Muscle of back (tissue), 11 donors: Measurements from ENCODE around the gene ITGA11. TPM values are rescaled to one million over a fixed set of nuclear protein-coding genes. Genes with fewer than 3 reads are reported as not detected.
A peak's percentile ranks its signal among the peaks of the same experiment; 100 is the strongest.

Experiments used
- DNase-seq, 3 donors: peaks; one replicate each; pipeline versions ENCODE4 v3.0.0 to v3.0.0-alpha.2; 2013
- polyA plus RNA-seq, 10 donors: library from polyadenylated mRNA; unstranded; fragments of 120-200 nt; gene quantifications; one replicate each; pipeline ENCODE4 v1.2.1, GENCODE V29; 2013; ENCODE audit not compliant: insufficient read length in 10 of 10

ITGA11 gene
- polyA plus RNA-seq, 10 donors = 2.2 to 10.9 (median 5.7) TPM

DNA sequence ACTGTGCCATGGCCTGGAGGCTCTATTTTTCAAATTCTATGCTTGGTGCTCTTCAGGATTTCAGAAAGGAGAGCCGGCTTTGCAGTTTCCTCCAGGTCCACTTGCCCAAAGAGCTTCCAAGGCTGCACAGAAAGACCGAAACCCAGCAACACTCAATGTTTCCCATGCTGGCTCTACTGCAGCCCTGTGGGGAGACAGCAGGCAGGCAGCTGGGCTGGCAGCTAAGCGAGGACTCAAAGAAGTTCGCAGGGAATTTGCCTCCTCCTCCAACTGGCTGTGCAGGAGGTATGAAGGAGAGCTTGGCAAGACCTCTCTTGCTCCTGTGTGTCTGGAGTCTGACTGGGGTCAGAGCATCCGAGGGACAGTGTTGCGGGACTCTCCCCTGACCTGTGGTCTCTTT is 17.4 kb upstream of the ITGA11 start:
- DNase-seq = no peak

DNA sequence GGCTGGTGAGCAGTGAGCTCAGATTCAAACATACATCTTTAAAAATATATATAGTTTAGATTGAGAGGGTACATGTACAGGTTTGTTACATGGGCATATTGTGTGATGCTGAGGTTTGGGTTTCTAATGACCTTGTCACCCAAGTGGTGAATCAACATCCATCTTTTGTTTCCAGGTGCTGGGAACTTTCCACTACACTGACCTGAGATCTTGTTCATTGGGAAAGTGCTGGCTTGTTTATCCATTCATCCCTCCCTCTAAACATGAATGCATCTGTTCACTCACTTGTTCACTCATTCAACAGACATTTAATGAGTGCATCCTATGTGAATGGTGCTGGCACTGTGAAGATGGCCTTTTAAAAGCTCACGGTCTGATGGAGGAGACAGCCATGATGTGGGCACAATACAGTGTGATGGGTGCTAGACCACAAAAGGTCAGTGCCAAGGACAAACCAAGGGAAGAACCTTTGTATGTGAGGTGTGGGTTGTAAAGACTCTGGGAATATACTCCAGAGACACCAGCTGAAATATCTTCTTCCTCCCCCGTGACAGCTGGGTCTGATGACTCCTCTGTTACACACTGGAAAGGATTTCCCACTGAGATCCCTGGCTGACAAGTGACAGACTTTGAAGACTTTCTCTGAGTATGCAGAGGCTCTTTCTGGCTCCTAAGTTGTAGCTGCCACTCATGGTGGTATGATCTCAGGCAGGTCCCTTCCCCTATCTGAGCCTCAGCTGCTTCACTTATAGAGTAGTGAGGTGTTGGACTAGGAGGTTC is 16.2 kb upstream of the ITGA11 start:
- DNase-seq = no peak

DNA sequence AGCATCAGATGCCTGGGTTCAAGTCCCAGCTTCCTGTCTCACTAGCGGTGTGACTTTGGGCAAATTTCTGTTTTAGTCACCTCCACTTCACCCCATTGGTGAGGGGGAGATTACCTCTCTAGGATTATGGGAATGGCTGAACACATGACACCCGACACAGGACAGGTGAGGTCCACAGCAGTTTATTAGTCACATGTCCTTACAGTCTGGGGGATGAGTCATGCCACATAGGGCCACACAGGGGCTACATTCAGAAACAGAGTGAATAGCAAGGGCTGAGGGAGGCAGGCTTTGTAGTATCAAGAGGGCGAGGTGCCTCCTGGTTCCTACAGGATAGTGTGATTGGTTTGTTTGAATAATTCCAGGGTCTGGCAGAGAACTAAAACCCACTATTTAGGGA is 15.2 kb upstream of the ITGA11 start:
- DNase-seq = no peak

DNA sequence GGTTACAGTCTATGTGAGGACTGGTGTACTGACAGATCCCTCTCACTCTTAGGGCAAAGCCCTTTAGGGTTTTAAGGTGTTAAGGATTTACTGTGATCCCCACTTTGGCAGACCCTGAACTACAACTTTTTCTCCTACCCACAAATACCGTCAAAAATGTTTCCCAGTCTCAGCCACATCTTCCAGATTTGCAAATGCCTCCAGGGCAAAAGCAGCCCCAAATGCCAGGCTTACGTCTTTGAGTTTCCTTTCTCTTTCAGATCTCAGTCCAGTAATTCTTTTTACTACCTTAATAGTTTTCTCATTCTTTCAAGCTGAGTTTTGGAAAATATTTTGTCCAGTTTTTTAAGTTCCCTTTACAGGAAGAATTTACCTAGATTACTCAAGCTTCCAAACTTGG is 13.4 kb upstream of the ITGA11 start:
- DNase-seq = no peak

DNA sequence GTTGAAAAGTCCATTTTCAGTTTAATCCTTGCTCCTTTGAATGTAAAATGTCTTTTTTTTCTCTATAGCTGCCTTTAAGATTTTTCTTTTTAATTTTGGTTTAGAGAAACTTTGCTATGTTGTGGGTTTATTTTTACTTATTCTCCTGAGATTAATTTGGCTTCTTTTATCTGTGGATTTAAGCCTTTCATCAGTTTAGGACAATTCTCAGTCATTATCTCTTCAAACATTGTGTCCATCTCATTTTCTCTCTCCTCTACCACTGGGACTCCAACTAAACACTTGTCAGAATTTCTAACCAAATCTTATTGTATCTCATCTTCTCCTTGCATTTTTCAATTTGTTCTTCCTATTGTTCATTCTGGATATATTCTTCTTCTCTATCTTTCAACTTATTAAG is 12.4 kb upstream of the ITGA11 start:
- no peak for DNase-seq

DNA sequence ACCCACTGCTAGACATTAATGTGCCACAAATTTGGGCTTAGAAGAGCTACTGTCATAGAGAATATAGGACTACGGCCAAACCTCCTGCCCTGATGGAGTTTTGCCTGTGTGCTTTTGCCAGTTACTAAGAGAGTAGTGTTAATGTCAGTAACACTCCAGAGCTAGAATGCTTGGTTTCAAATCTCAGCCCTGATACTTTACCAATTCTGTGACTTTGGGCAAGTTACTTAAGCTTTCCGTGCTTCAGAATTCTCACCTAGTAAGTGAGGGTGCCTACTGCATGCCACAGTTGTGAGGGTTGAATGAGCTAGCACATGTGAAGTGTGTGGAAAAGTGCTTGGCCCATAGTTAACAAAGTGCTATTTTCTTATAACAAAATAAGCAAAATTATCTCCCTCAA is 10.9 kb upstream of the ITGA11 start:
- no peak for DNase-seq

DNA sequence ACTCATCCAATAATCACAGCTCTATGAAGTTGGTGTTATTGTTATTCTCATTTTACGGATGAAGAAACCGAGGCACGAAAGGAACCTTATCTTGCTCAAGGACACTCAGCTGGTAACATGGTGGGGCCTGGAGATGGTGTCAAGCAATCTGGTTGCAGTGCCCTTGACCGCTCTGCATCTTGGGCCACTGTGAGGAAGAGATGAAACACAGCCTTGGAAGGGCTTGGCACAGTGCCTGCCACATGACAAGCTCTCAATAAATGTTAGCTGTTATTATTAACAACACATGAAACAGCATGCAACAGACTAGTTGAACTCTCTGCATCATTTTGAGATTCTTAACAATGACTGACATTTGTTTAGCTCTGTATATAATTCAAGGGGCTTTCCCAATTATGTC is 10.1 kb upstream of the ITGA11 start:
- no peak for DNase-seq

DNA sequence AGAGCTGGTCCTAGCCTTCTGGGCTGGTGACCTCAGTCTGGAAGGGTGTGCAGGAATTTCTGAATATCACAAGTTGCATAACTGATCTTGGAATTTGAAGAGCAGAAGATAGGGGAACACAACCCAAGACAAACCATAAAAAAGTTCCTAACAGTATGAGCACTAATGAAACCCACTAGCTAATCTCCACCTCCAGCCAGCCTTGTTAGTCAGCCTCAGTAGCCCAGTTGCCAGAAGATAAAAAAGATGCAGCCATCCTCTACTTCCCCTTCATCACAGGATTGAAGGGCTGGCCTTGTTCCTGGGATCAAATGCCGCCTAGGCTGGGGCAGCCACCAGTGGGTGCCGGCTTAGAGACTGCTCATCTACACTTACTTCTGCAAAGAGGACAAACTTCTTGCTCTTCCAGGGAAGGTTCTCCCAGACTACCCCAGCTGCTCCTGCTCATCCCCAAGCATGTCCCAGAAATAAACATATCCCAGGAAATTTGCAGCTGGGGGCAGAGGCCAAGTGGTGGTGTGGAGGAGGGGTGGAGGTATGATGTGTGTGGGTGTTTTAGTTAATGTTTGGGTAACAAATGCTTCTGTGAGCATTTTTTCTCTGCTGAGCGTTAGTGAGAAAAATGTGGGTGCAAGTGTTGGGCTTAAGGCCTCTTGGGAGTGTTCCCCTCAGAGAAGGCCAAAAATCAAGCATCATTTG is 9.2 kb upstream of the ITGA11 start:
- no peak for DNase-seq

DNA sequence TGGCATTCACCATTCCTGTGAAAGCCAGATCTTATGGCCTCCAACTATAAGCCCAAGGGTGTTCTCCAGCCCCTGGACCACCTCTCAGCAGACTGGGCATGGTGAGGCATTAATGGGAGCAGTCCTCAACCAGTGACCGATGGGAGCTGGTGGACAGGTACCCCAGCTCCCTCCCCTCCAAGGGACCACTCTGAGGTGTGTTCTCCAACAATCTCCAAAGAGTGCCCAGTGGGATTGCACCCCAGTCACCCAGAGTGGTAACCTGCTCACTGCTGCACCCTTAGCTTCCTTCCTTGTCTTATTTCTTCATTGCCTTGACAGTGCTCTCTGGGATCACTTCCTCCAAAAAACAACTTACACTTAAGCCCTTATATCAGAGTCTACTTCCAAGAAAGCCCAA is 8.2 kb upstream of the ITGA11 start:
- DNase-seq = no peak

DNA sequence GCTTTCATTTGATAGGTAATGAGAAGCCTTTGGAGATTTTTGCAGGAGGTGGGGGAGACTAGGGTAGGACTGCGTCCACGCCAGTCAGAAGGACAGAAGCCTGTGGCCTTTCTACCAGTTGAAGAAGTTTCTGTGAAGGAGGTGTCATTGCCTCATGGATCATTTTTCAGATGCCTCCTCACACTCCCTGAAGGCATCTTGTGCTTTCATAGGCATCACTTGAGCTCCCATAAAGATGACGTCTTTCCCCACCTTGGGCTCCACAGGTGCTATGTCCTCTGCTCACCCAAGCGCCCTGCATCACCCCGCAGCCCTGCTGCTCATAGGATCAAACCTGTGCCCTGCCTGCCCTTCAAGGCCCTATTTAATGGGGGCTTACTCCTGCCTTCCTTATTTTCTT is 7.5 kb upstream of the ITGA11 start:
- no peak for DNase-seq

DNA sequence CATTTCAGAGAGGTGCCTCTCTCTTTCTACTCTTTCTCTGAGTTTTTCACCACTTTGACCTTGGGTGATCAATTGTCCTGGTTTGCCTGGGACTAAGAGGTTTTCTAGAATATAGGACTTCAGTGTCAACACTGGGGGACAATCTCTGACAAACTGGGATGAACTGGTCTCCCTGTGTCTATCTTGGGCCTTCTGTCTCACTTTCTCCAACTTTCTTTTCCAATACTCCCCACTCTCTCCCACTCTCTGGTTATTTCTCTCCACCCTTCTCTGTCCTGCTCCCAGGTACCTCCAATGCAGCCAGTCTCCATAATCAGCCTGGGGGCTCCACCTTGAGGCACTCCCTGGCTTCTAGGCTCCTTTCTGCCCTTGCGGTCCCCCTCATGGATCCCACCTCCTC is 4.7 kb upstream of the ITGA11 start:
- DNase-seq = no peak

DNA sequence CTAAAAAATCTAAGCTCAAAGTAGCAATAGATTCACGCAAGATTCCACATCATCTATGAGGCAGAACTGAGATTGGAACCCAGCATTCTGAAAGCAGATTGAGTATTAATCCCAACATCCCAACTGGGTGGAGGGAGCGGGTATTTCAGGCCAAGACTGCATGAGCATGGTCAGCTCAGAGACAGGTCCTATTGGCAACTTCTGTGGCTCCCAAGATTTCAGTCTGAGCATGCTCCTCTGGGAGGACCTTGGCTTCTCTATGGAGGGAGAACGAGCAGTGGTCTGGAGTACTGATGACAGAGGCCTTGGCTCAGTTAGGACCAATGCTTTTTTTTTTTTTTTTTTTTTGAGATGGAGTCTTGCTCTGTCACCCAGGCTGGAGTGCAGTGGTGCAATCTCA is 4.0 kb upstream of the ITGA11 start:
- no peak for DNase-seq

DNA sequence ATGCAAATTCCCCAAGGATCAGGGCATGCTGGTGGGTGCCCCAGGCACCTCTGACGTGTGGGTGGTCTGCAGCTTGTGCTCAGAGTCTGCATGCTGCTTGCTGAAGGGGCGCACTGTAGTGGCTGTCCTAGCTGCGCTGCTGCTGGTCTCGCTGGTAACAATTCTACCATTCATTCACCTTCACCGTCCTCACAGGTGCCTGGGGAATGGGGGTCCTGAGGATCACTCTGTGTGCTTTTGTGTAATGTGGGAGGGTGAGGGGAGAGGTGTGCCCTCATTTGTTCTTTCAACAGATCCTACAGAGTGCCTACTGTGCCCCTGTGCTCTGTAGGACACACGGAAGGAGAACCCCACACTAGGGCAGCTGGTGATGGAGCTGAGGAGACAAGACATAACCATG is 2.1 kb upstream of the ITGA11 start:
- DNase-seq = no peak

DNA sequence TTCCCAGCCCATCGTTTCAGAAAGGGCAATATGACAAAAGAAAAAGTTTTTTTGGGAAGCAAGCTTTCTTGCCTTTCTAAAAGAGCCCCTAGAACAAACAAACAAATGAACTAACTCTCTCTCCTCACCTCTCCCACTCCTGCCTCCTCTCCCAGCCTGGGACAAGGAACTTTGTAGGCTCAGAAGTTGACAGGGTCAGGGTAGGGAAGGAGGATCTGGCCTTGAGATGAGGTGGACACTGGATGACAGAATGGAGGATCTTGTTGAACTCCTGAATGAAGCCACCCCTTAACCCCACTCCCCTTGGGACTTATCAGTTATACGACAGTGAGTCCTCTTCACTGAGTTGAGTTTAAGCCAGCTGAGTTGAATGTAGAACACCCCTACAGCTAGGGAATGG is 1.6 kb upstream of the ITGA11 start:
- no peak for DNase-seq

DNA sequence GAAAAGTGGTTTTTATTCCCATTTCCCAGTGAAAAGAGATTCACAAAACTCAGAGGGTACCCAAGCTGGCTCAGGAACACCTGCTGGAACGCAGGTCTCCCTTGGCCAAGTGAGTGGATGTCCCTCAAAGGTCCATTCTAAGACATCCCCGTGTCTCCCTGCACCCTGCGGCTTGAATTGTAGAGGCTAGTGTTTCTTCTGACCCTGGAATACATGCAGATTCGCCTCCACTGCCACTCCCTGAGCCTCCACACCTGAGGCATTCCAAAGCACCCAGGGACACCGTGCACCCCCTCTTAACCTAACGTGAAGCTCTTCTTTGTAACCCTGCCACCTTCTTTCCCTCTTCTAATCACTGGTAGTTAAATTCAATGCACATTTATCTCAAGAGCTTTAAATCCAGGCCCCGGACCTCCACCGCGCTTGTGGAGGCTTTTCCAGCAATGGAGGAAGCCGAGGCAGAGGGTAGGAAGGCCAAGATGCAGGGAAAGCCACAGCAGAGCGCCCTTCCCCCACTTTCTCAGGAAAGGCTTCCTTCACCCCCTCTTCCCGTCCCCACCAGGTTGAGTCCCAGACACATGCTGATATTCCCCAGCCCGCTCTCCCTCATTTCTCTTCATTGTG is 590 bp upstream of the ITGA11 start:
- DNase-seq = no peak

DNA sequence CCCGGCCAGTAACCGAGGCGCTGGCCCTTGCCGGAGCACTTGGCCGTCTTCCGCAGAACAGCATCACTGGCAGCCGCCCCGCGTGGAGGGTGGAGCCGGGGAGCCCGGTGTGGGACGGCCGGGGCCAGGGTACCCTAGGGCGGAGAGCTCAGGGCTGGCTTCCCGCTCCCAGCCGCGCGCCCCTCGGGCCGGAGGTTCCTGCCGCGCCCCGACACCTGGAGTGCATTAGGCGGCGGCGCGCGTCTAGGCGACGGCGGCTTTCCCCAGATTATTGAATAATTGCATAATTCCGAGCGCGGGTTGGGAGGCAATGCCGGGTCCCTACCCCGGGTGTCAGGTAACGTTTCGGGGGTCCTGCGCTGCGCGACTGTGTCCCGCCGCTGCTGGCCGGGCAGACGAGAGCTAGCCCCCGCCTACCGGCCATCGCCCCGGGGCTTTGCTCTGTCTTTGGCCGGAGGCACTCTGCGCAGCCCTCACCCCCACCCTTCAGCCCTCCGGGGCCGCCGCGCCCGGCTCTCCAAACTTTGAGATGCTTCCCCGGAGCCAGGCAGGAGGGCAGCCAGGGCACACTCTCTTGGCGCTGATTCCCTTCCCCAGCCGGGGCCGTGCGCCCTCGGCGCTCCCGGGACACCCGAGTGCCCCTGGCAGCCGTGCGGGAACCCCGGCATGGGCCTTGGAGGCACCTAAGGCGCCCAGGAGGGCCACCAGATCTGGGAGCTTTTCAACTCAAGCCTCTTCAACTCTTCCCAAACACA is 749 bp downstream of the ITGA11 start:
- DNase-seq = peak in 2 of 3 donors; percentile 46 to 66

DNA sequence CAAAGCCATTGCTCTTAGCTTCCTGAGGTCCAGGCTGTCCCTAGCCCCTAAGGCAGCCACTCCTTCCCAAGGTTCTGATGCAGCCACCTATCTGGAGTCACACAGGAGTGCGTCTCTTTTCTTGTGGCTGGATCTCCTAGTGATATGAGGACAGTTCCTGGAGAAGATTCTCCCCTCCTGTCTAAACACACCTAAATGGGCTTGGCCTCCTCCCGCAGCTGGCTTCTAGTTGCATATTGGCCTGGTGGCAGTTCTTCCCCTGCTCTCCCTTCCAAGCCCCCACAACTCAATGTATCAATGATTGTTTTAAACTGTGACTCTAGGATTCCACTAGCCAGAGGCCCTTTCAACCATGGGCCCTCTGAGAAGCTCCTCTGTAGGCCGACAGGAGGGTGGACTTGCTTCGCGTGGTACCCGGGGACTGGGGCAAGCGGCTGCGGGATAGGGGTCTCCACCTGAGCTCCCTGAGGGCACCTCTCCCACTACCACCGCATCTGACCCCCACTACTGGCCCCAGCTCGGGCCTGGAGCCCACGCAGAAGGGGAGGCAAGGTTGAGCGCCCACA is 1.4 kb downstream of the ITGA11 start:
- no peak for DNase-seq

DNA sequence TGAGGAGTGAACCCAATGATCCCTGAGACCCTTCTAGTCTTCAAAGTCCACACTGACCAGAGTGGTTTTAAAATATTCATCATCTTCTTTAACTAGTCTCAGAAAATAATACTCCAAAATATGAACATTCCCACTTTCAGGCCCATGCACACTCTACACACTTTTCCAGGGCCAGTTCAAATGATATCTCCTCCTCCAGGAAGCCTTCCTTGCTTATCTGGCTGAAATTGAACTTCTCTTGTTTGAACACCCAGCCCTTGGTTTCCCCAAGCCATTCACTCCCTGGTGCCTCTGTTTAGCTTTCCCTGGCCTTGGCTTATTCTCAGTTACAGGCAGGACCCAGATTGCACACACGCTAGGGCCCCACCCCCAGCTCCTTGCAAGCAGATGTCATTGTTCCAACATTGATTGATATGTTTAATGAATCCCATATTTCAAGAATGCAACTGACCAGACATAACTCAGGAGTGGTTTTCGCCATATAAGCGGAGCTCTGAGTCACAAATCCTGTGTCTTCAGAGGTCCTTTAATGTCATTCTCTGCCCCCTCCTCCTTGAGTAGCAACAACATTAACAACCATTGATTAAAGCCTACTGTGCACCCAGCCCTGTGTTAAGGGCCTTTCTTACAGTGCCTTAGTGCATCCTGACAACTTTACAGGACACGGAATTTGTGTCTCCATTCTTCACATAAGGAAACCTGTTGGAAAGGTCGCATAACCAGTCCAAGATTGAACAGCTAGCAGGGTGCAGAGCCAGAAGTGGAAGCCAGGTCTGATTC is 2.1 kb downstream of the ITGA11 start:
- peak in 1 of 3 donors; percentile 72 for DNase-seq

DNA sequence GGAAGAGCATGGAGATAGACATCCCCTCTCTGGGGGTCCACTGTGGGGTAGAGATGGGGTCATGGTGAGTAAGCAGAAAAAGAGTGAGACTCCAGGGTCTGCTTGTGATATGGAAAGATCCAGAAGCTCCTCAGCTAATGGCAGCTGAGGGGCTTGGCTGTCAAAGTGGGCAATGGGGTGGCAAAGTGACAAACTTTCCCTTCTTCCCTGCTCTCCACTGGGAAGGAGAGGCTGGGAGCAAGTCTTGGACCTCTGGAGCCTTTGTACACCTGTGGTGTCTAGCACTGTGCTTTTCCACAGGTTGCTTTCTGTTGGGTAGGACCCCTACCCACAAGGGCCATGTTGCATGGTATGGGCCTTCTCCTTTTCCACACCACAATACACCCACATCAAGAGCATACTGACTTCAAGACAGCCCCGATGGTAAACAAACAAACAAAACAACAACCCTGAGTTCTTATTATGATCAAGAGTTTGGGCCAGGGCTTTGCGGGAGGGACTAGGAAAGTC is 3.5 kb downstream of the ITGA11 start:
- DNase-seq = no peak

DNA sequence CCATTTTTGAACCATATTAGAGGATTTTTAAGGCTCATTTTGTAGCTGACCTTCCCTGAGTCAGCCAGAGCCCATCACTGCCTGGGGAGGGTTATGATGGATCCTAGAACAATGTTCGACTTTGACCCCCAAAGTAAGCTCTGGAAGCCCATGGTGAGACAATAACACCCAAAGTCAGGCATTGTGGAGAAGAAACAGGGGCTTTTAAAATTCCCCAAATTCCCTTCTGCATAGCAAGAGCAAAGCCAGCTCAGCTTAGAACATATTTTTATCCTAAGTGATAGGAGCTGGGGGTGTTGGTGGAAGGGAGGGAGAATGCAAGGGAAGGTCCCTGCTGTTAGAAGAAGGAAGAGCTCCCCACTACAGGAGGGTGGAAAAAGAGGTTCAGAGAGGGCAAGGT is 4.0 kb downstream of the ITGA11 start:
- DNase-seq = no peak

DNA sequence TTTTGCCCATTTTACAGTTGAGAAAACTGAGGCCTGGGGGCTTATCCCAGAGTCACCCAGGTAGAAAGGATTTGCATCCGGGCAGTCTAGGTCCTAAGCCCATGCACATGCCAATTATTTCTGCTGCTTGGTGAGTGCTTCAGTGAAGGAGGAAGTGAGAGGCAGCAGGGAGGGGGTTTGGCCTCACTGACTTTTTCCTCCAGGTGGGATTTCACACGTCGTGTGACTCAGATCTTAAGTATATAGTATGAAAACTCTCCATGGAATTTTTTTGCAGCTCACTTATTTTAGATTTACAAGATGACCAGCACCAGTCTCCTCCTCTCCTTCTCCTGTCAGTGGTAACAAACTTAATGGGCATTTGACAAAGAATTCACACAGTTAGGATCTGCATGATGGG is 4.6 kb downstream of the ITGA11 start:
- DNase-seq = no peak
